Transverse colon (tissue), 4 donors: ENCODE measurements around the gene VWA3A. TPM values are rescaled to one million over a fixed set of nuclear protein-coding genes. Genes with fewer than 3 reads are reported as not detected.

ENCODE experiments used
- DNase-seq: peaks from one replicate; pipeline ENCODE4 v3.0.0-alpha.2; 2019
- H3K27ac ChIP-seq, 4 donors: fragments of 200-600 bp; sonication (generic); 2 replicates each; pipeline ENCODE4 v1.5.1; 2016 to 2018; ENCODE audit warnings: inconsistent platforms in 4 of 4
- H3K27me3 ChIP-seq: fragments of 200-600 bp; sonication (generic); 2 replicates; pipeline ENCODE4 v1.5.1; 2017; ENCODE audit warnings: inconsistent platforms
- H3K36me3 ChIP-seq, 4 donors: fragments of 200-600 bp; sonication (generic); 2 replicates each; pipeline ENCODE4 v1.5.1; 2017 to 2019; ENCODE audit warnings: inconsistent platforms in 4 of 4
- H3K4me1 ChIP-seq, 4 donors: fragments of 200-600 bp; sonication (generic); 2 replicates each; pipeline ENCODE4 v1.5.1; 2017 to 2020; ENCODE audit warnings: inconsistent platforms in 4 of 4
- H3K4me3 ChIP-seq, 4 donors: fragments of 200-600 bp; sonication (generic); 1 replicate in 1 of 4; 2 replicates in 3 of 4; pipeline versions ENCODE4 v1.5.1 to v1.6.1; 2017 to 2019; ENCODE audit warnings: inconsistent platforms in 4 of 4
- H3K9me3 ChIP-seq, 2 donors: fragments of 200-600 bp; sonication (generic); 2 replicates each; pipeline ENCODE4 v1.5.1; 2017 to 2019; ENCODE audit warnings: inconsistent platforms in 2 of 2
- CTCF ChIP-seq, 5 experiments: fragments of 200-600 bp in 3 of 5; fragments of 450-650 bp in 2 of 5; sonication (generic) in 3 of 5; IDR thresholded peaks; 1 replicate in 2 of 5; 2 replicates in 3 of 5; pipeline ENCODE4 v1.5.1; 2016 to 2017; ENCODE audit warnings: antibody characterized with exemption in 5 of 5, inconsistent platforms in 3 of 5, mild to moderate bottlenecking in 2 of 5, moderate library complexity in 1 of 5
- EP300 ChIP-seq: sonication (generic); formaldehyde crosslinking; IDR thresholded peaks from one replicate; pipeline ENCODE4 v1.6.1; 2017; ENCODE audit warnings: antibody characterized with exemption, low read depth
- POLR2A ChIP-seq: fragments of 450-650 bp; IDR thresholded peaks from one replicate; pipeline ENCODE4 v1.6.1; 2016; ENCODE audit warnings: antibody characterized with exemption, mild to moderate bottlenecking, moderate library complexity
- POLR2AphosphoS5 ChIP-seq, 3 donors: sonication (generic); formaldehyde crosslinking; IDR thresholded peaks; one replicate each; pipeline ENCODE4 v1.6.1; 2016; ENCODE audit warnings: antibody characterized with exemption in 3 of 3
- WGBS, 2 donors: methylation state at CpG; one replicate each; pipeline ENCODE4 v1.1.5; 2018; ENCODE audit warnings: low coverage in 1 of 2; 5-methylcytosine and 5-hydroxymethylcytosine counted together
- in situ Hi-C, 4 donors: fragments of 200-750 bp; cut with MboI; loops; one replicate each; pipeline versions ENCODE4 v1.15.0 to v1.15.1; 2017; ENCODE audit warnings: low sequenced_read_pairs in 3 of 4, low pct_ligation_motif_present in 1 of 4, low pct_unique_long_range_greater_than_20kb in 1 of 4
- intact Hi-C: fragments of 100-400 bp; cut with DNase I; formaldehyde crosslinking; loops from one replicate; pipeline ENCODE4 v1.15.1; 2023; ENCODE audit warnings: low total_unique reads
- total RNA-seq, 4 donors: library from RNA; depleted of rRNA; stranded (reverse); fragments of >200 nt; gene quantifications; one replicate each; pipeline ENCODE4 v1.1.0, GENCODE V29; 2016

VWA3A gene
- total RNA-seq, 4 donors from 2014 or later = 0.14 TPM; not detected in 3

GRCh38 chr16:22177968-22178930 lies 85.9 kb downstream of the VWA3A start:
- intact Hi-C loops = no loop called here

GRCh38 chr16:22181426-22181825 lies 89.1 kb downstream of the VWA3A start:
- H3K4me3 ChIP-seq = no peak overlapping the region
- H3K4me1 ChIP-seq = no peaks in the 10 kb centered on the region
- H3K27me3 ChIP-seq = no peaks in the 10 kb centered on the region
- in situ Hi-C loops = loop anchor here (5.0 to 10.0 kb wide), 3 partner anchors 87 to 187 kb away; partner anchors contain the start of gene VWA3A (in 1 of the 4)
- intact Hi-C loops = no loop called here
- H3K27ac ChIP-seq = no peak overlapping the region
- TF ChIP-seq POLR2A = no peak
- TF ChIP-seq EP300 = no peak
- no peak for TF ChIP-seq POLR2AphosphoS5 (IDR thresholded peaks at IDR 0.05)
- TF ChIP-seq CTCF (IDR thresholded peaks at IDR 0.05) = no peak
- 83 to 90% methylated on average over 2 to 11 of the region's 11 CpGs for WGBS, 2 donors
- DNase-seq = no peak
- no peaks in the 10 kb centered on the region for H3K36me3 ChIP-seq
- H3K9me3 ChIP-seq = no peaks in the 10 kb centered on the region

More at GRCh38 chr16:22177968-22178930, 85.9 kb downstream of the VWA3A start:
- H3K9me3 ChIP-seq = no peaks in the 10 kb centered on the region
- H3K27ac ChIP-seq = no peak overlapping the region
- in situ Hi-C loops = no loop called here
- H3K4me1 ChIP-seq = no peaks in the 10 kb centered on the region
- no peak for DNase-seq
- TF ChIP-seq EP300 (no peak), CTCF (IDR thresholded peaks at IDR 0.05) (no peak), POLR2AphosphoS5 (IDR thresholded peaks at IDR 0.05) (no peak), POLR2A (no peak)
- no peaks in the 10 kb centered on the region for H3K36me3 ChIP-seq
- H3K27me3 ChIP-seq = no peaks in the 10 kb centered on the region
- 70 to 77% methylated on average over 2 to 14 of the region's 18 CpGs for WGBS, 2 donors
- no peak overlapping the region for H3K4me3 ChIP-seq

GRCh38 chr16:22181843-22182242 lies 89.5 kb downstream of the VWA3A start:
- H3K4me3 ChIP-seq = no peak overlapping the region
- no peak overlapping the region for H3K27ac ChIP-seq
- no peaks in the 10 kb centered on the region for H3K27me3 ChIP-seq
- in situ Hi-C loops = loop anchor here (5.0 to 10.0 kb wide), 3 partner anchors 87 to 187 kb away; partner anchors contain the start of gene VWA3A (in 1 of the 4)
- no peaks in the 10 kb centered on the region for H3K4me1 ChIP-seq
- no peak for TF ChIP-seq EP300
- no peak for TF ChIP-seq CTCF (IDR thresholded peaks at IDR 0.05)
- TF ChIP-seq POLR2A = no peak
- TF ChIP-seq POLR2AphosphoS5 (IDR thresholded peaks at IDR 0.05) = no peak
- no peaks in the 10 kb centered on the region for H3K36me3 ChIP-seq
- no peak for DNase-seq
- H3K9me3 ChIP-seq = no peaks in the 10 kb centered on the region
- WGBS, 2 donors = 78 to 80% methylated on average over 1 to 7 of the region's 7 CpGs
- intact Hi-C loops = no loop called here

- in situ Hi-C loops = loop anchor here (5.0 to 10.0 kb wide), 3 partner anchors 89 to 189 kb away; partner anchors contain the start of gene VWA3A (in 1 of the 4)
- intact Hi-C loops = no loop called here
These were observed 91.0 kb downstream of the VWA3A start for GRCh38 chr16:22183335-22183734.

More at GRCh38 chr16:22183335-22183734, 91.0 kb downstream of the VWA3A start:
- DNase-seq = no peak
- Histone ChIP-seq H3K4me3 (no peak overlapping the region), H3K9me3 (no peaks in the 10 kb centered on the region), H3K36me3 (no peaks in the 10 kb centered on the region), H3K4me1 (peaks cover 0 to 4% (median 3%) of the 10 kb centered on the region in 4 donors), H3K27me3 (no peaks in the 10 kb centered on the region), H3K27ac (no peak overlapping the region)
- no peak for TF ChIP-seq POLR2A
- no peak for TF ChIP-seq CTCF (IDR thresholded peaks at IDR 0.05)
- no peak for TF ChIP-seq POLR2AphosphoS5 (IDR thresholded peaks at IDR 0.05)
- no peak for TF ChIP-seq EP300
- WGBS, 2 donors = 86% methylated on average over 4 of the region's 5 CpGs; no CpG with 5 or more reads in 1 of the 2 donors
